Measurements from ENCODE around the gene PARP3.

GRCh38 chr3:51958603-51959521 lies 16.7 kb downstream of the PARP3 start:
- TF ChIP-seq CTCF (IDR thresholded peaks at IDR 0.05; ENCODE audit: low read depth, low read length) (no peak), MYC (IDR thresholded peaks at IDR 0.05; ENCODE audit: low read depth, low read length) (no peak)

Data from NB4 (cell line).